ENCODE data around the gene KIRREL1. TPM values are rescaled to one million over a fixed set of nuclear protein-coding genes. Genes with fewer than 3 reads are reported as not detected.

Gene KIRREL1
- total RNA-seq, 1 donor from 2014 or later: 122 TPM

- peaks cover 19% of the 10 kb centered on the region for H3K27me3 Mint-ChIP-seq (ENCODE audit: unreplicated experiment)
- TF ChIP-seq CTCF (IDR thresholded peaks at IDR 0.05): no peak
- no peak overlapping the region for H3K4me3 Mint-ChIP-seq (ENCODE audit: unreplicated experiment)
- H3K27ac Mint-ChIP-seq (ENCODE audit: unreplicated experiment): no peak overlapping the region
- no peak for DNase-seq (ENCODE audit: extremely low spot score, unreplicated experiment)
- no peaks in the 10 kb centered on the region for H3K9me3 Mint-ChIP-seq (ENCODE audit: unreplicated experiment)
- peaks cover 25% of the 10 kb centered on the region for H3K36me3 Mint-ChIP-seq (ENCODE audit: unreplicated experiment)
- H3K4me1 Mint-ChIP-seq (ENCODE audit: unreplicated experiment): peaks cover 3% of the 10 kb centered on the region
Observed at GRCh38 chr1:158099185-158099584, 105.7 kb downstream of the KIRREL1 start.

- Mint-ChIP-seq H3K4me1 (ENCODE audit: unreplicated experiment) (peaks cover 3% of the 10 kb centered on the region), H3K9me3 (ENCODE audit: unreplicated experiment) (no peaks in the 10 kb centered on the region), H3K27ac (ENCODE audit: unreplicated experiment) (no peak overlapping the region), H3K4me3 (ENCODE audit: unreplicated experiment) (no peak overlapping the region), H3K36me3 (ENCODE audit: unreplicated experiment) (peaks cover 15% of the 10 kb centered on the region), H3K27me3 (ENCODE audit: unreplicated experiment) (peaks cover 30% of the 10 kb centered on the region)
- TF ChIP-seq CTCF (IDR thresholded peaks at IDR 0.05): no peak
- no peak for DNase-seq (ENCODE audit: extremely low spot score, unreplicated experiment)
Observed at GRCh38 chr1:158100498-158100897, 107.1 kb downstream of the KIRREL1 start.

GRCh38 chr1:158101455-158101854, 108.0 kb downstream of the KIRREL1 start:
- H3K36me3 Mint-ChIP-seq (ENCODE audit: unreplicated experiment): peaks cover 10% of the 10 kb centered on the region
- peaks cover 3% of the 10 kb centered on the region for H3K4me1 Mint-ChIP-seq (ENCODE audit: unreplicated experiment)
- DNase-seq (ENCODE audit: extremely low spot score, unreplicated experiment): no peak
- H3K27ac Mint-ChIP-seq (ENCODE audit: unreplicated experiment): no peak overlapping the region
- no peaks in the 10 kb centered on the region for H3K9me3 Mint-ChIP-seq (ENCODE audit: unreplicated experiment)
- no peak for TF ChIP-seq CTCF (IDR thresholded peaks at IDR 0.05)
- H3K27me3 Mint-ChIP-seq (ENCODE audit: unreplicated experiment): peaks cover 39% of the 10 kb centered on the region
- H3K4me3 Mint-ChIP-seq (ENCODE audit: unreplicated experiment): no peak overlapping the region

GRCh38 chr1:158101927-158102326, 108.5 kb downstream of the KIRREL1 start:
- H3K27ac Mint-ChIP-seq (ENCODE audit: unreplicated experiment): no peak overlapping the region

More at GRCh38 chr1:158101927-158102326, 108.5 kb downstream of the KIRREL1 start:
- no peak for TF ChIP-seq CTCF (IDR thresholded peaks at IDR 0.05)
- H3K36me3 Mint-ChIP-seq (ENCODE audit: unreplicated experiment): peaks cover 6% of the 10 kb centered on the region
- peaks cover 39% of the 10 kb centered on the region for H3K27me3 Mint-ChIP-seq (ENCODE audit: unreplicated experiment)
- H3K4me3 Mint-ChIP-seq (ENCODE audit: unreplicated experiment): no peak overlapping the region
- H3K9me3 Mint-ChIP-seq (ENCODE audit: unreplicated experiment): no peaks in the 10 kb centered on the region
- no peak for DNase-seq (ENCODE audit: extremely low spot score, unreplicated experiment)
- peaks cover 3% of the 10 kb centered on the region for H3K4me1 Mint-ChIP-seq (ENCODE audit: unreplicated experiment)

Measured in osteocyte (in vitro differentiated cells).